GM21723 (cell line): ENCODE results near the gene BCAT1.
"Not testable (repeated sequence)": the region's sequence is repeated elsewhere in the genome, so short reads cannot be mapped to it uniquely, and the experiment has no call there.

Experiments used
- ATAC-seq: cut with Tn5 transposase; IDR thresholded peaks from one replicate; pipeline ENCODE4 v1.9.1; 2021; ENCODE audit warnings: mild to moderate bottlenecking, moderate library complexity; ENCODE audit not compliant: unreplicated experiment

Gene BCAT1

GRCh38 chr12:24861766-24862540, 86.9 kb downstream of the BCAT1 start:
- ATAC-seq: peak; percentile 75

DNA sequence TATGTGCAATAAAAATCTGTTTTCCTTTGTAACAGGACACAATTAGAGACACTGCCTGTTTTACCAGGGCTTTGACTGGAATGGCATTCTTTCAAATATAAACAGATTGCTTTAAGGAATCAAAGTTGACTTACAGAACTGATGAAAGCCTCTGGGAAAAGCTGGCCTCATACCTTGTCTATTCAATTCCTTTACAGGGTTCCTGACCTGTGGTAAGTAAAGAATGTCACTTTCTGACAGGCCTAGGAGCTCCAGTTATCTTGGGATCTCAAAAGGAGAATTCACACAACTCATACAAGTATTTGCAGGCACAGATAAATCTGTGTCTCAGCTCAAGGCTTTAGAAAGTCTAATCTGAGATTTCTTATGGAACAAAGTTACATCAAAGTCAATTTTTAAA, 88.4 kb downstream of the BCAT1 start:
- no peak for ATAC-seq

DNA sequence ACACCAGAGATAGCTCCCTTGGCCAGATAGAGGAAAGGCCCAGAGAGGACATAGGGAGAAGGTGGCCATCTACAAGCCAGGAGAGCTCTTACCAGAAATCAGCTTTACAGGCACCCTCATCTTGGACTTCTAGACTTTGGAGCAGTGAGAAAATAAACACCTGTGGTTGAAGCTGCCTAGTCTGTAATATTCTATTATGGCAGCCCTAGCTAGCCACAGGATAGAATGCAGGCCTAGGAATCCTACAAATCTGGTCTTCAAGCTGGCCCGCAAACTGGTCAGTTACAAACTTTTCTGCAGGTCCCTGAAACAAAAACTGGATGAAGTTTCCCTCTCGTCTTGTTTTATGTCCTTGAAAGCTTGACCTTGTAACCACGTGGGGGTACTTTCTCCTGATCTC, 92.4 kb downstream of the BCAT1 start:
- ATAC-seq: no peak

DNA sequence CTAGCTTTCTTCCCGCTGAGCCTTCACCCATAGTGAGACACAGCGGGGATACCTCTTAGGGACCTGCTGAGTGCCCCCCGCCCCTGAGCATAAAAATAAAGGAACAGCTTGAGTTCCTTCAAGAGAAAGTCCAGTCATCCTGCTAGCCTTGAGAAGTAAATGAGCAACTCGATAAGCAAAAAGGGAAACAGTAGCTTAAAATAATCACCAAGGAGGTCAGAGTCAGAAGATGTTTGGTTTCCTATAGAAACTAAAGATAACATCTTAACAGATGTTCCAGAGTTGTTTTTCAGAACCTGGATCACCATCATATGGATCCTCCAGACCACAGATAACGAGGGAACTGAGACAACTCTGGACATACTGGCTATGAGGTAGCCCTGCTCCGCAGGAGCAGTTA, 94.0 kb downstream of the BCAT1 start:
- no peak for ATAC-seq

DNA sequence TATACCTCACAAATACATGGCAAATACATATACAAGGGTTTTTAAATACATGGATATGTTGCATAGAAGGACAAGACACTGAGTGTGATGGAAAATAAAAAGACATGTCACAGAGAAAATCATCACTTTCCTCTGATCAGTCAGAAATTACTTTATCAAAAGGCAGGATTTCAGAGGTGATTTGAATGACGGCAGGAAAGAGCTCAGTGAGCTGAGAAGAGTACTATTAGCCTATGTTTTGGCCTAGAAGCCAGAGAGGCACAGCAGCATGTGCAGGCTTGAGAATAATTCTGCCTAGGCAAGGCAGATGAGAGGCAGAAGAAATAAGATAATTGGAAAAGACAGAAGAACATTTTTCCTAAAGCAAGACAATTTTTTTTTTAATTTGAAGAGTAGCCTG, 94.9 kb downstream of the BCAT1 start:
- no peak for ATAC-seq

GRCh38 chr12:24853588-24853987, 95.3 kb downstream of the BCAT1 start:
- no peak for ATAC-seq

DNA sequence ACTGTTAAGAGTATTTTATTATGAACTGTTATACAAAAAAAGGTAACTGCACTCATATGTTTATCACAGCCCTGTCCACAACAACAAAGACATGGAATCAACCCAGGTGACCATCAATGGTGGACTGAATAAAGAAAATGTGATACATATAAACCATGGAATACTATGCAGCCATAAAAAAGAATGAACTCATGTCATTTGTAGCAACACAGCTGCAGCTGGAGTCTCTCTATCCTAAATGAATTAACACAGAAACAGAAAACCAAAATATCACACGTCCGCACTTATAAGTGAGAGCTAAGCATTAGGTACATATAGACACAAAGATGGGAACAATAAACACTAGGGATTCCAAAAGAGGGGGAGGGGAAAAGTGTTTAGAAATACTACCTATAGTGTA, 95.8 kb downstream of the BCAT1 start:
- no peak for ATAC-seq

DNA sequence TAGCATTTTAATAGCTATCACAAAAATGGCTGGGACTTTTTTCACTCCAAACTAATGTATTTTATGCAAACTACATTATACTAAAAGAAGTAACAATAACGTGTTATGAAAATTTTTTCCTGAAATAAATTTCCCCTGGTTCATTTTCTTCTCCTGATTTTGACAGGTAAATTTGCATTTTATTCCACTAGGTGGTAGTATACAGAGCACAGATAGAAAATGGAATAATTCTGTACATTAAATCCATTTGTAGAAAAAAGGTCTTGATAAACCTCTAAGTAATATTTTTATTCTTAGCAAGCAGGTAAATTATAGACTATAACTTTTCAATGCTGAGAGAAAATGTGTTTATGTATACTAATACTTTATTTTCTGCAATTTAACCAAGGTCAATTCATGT, 96.5 kb downstream of the BCAT1 start:
- ATAC-seq: no peak

DNA sequence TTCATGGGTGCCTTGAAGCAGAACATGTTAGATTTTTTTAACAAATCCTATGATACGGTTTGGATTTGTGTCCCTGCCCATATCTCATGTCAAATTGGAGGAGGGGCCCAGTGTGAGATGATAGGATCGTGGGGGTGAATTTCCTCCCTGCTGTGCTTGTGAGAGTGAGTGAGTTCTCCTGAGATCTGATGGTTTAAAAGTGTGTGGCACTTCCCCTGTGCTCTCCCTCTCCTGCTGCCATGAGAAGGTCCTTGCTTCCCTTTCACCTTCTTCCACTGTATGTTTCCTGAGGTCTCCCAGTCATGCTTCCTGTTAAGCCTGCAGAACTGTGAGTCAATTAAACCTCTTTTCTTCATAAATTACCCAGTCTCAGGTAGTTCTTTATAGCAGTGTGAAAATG, 97.0 kb downstream of the BCAT1 start:
- not testable (repeated sequence) for ATAC-seq

GRCh38 chr12:24851341-24851740, 97.6 kb downstream of the BCAT1 start:
- no peak for ATAC-seq

DNA sequence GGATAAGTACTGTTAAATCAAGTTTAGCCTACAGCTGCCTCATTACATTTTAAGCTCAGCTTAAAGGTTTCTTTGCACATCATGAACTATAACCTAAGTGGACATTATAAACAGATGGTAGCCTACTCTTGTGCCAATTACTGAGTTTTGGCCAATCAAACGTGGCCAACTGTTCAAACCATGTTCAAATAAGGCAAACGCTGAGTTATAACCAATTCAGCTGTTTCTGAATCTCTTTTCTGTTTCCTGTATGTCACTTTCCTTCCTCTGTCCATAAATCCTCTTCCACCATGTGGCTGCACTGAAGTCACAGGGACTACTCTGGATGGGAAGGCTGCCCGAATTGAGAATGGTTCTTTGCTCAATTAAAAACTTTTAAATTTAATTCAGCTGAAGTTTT, 98.4 kb downstream of the BCAT1 start:
- no peak for ATAC-seq

GRCh38 chr12:24848941-24849477, 99.9 kb downstream of the BCAT1 start:
- ATAC-seq: no peak

DNA sequence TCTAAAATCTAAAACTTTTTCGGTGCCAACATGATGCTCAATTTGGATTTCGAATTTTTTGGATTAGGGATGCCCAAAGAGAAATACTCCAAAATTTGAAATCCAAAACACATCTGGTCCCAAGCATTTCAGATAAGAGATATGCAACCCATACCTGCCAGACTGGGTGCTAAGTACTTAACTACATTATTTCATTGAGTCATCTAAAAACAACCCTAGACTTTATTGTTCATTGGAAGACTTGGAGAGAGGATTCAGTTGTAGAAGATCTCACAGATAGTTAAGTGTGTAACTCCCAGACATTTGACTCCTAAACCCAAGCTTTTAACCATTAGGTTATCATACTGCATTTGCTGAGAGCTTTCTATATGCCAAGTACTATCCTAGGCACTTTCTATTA, 102.2 kb downstream of the BCAT1 start:
- ATAC-seq: no peak

GRCh38 chr12:24845615-24846014, 103.3 kb downstream of the BCAT1 start:
- ATAC-seq: no peak

- no peak for ATAC-seq
These were observed 108.7 kb downstream of the BCAT1 start for GRCh38 chr12:24840046-24840800.

- peak; percentile 81 for ATAC-seq
These were observed 109.6 kb downstream of the BCAT1 start for GRCh38 chr12:24839268-24839791.

DNA sequence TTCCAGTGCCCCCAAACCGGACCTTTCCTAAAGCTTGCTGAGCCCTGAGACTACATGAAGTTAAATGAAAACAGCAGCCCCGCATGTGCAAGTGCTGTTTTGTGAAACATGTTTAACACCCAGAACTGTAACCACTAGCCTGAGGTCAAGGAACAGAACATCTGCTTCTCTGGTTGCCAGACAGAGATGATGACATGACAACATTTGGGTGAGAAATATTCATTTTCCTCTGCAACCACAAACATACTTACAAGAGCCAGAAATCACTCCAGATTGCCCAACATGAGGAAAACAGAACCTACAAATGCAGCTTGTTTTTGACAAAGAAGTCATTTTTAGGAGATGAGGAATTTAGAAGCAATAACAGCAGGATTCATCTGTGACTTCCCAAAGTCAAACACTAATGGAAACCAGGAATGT, 110.4 kb downstream of the BCAT1 start:
- ATAC-seq: peak; percentile 57

DNA sequence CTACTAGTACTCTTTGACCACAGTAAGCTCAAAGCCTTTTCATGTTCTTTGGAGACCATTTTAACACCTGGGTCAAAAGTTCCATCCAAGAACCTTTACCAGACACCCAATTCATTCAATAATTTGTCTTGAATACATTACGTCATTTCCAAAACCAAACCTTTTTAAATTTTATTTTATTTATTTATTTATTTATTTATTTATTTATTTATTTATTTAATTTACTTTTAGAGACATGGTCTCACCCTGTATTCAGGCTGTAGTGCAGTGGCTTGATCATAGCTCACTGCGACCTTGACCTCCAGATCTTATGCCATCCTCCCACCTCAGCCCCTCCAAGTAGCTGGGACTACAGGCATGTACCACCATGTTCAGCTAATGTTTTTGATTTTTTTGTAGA, 113.5 kb downstream of the BCAT1 start:
- no peak for ATAC-seq

DNA sequence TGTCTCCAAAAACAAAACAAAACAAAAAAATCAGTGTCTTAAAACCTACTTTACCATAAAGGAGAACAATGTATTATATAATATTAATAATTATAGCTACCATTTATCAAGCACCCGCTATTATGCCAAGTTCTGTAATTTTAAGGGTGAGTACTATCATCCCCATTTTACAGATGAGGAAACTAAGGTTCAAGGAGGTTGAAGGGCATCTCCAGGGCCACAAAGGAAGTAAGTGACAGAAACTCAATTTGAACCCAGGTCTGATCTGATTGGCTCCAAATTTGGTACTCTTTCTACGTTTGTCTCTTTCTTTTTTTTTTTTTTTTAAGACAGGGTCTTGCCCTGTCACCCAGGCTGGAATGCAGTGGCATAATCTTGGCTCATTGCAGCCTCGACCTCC, 115.4 kb downstream of the BCAT1 start:
- ATAC-seq: no peak

- peak; percentile 29 for ATAC-seq
These were observed 124.9 kb downstream of the BCAT1 start for GRCh38 chr12:24823808-24824515.
